Panc1 (cell line): ENCODE data around the gene VAMP5. TPM values are rescaled to one million over a fixed set of nuclear protein-coding genes. Genes with fewer than 3 reads are reported as not detected.

Source experiments
- ATAC-seq: fragments of 200-7000 bp; cut with Tn5 transposase; 2 replicates; pipeline ENCODE4 v1.9.1; 2020; ENCODE audit warnings: mild to moderate bottlenecking, moderate library complexity
- BruUV-seq: library from RNA; stranded (reverse); fragments of 400-500 nt; replicated peaks from 2 replicates; lab custom pipeline; 2021; lab: Mats Ljungman, UMichigan
- CTCF ChIA-PET: fragments of 300-600 bp; sonication (Branson Sonifier 250); formaldehyde crosslinking; loops from one replicate; lab custom pipeline; 2022; ENCODE audit warnings: antibody characterized with exemption; lab: Charles Lee
- POLR2A ChIA-PET: fragments of 300-600 bp; sonication (Branson Sonifier 250); formaldehyde crosslinking; loops from one replicate; lab custom pipeline; 2022; ENCODE audit warnings: antibody characterized with exemption; lab: Charles Lee
- DNase-seq: peaks from one replicate; pipeline ENCODE4 v3.0.0-alpha.2; 2010; ENCODE audit warnings: low read depth, low spot score
- H3K27ac ChIP-seq: 2 replicates; pipeline ENCODE4 v1.5.1; 2011; ENCODE audit warnings: mild to moderate bottlenecking, low read length, inconsistent platforms
- H3K27me3 ChIP-seq: fragments of 200-500 bp; sonication (Bioruptor generic); 2 replicates; pipeline ENCODE4 v1.6.0; 2014; ENCODE audit warnings: low read length, inconsistent platforms; ENCODE audit not compliant: control insufficient read depth, insufficient read depth
- H3K36me3 ChIP-seq: fragments of 200-500 bp; sonication (Bioruptor generic); 2 replicates; pipeline ENCODE4 v1.5.1; 2014; ENCODE audit warnings: inconsistent platforms, mild to moderate bottlenecking, low read length, moderate library complexity; ENCODE audit not compliant: control insufficient read depth, insufficient read depth
- H3K4me1 ChIP-seq: 2 replicates; pipeline ENCODE4 v1.5.1; 2011; ENCODE audit warnings: inconsistent platforms, mild to moderate bottlenecking, low read length, moderate library complexity; ENCODE audit not compliant: control insufficient read depth, insufficient read depth
- H3K4me3 ChIP-seq, 2 experiments: 2 replicates each; pipeline ENCODE4 v1.5.1; 2011 to 2012; ENCODE audit warnings: low read depth in 2 of 2, low read length in 2 of 2, mild to moderate bottlenecking in 2 of 2, inconsistent platforms in 1 of 2, moderate library complexity in 1 of 2
- H3K9me3 ChIP-seq: fragments of 200-500 bp; sonication (Bioruptor generic); 2 replicates; pipeline ENCODE4 v1.5.1; 2014; ENCODE audit warnings: low read depth, mild to moderate bottlenecking, inconsistent platforms, low read length, moderate library complexity; ENCODE audit not compliant: control insufficient read depth, insufficient read depth
- POLR2AphosphoS5 ChIP-seq: IDR thresholded peaks from 2 replicates; pipeline ENCODE4 v1.6.1; 2012; ENCODE audit warnings: mild to moderate bottlenecking, low read depth, low read length, moderate library complexity
- REST ChIP-seq, 2 experiments: IDR thresholded peaks; 2 replicates each; pipeline ENCODE4 v1.6.1; 2011 to 2012; ENCODE audit warnings: low read depth in 2 of 2, control low read depth in 1 of 2, low read length in 1 of 2, mild to moderate bottlenecking in 1 of 2, moderate library complexity in 1 of 2; ENCODE audit not compliant: insufficient read depth in 1 of 2
- SIN3A ChIP-seq: IDR thresholded peaks from 2 replicates; pipeline ENCODE4 v1.6.1; 2012; ENCODE audit warnings: low read depth, mild to moderate bottlenecking, low read length, moderate library complexity, borderline replicate concordance; ENCODE audit not compliant: insufficient read depth
- TCF7L2 ChIP-seq: IDR thresholded peaks from 2 replicates; pipeline ENCODE4 v1.6.1; 2011; ENCODE audit warnings: mild to moderate bottlenecking, low read depth, low read length, inconsistent platforms
- in situ Hi-C: cut with HindIII; loops from 2 replicates; pipeline ENCODE4 v1.10.0; 2016; ENCODE audit warnings: low sequenced_read_pairs, low pct_unique_long_range_greater_than_20kb
- intact Hi-C: fragments of 100-400 bp; cut with micrococcal nuclease; formaldehyde crosslinking; loops from one replicate; pipeline ENCODE4 v1.10.0; 2022; ENCODE audit not compliant: unreplicated experiment
- total RNA-seq: library from RNA; stranded (reverse); gene quantifications from one replicate; pipeline ENCODE4 v1.2.1, GENCODE V29; 2021; ENCODE audit not compliant: unreplicated experiment
- TF ChIP-seq, protein P1 (sequence below): fragments of 450-650 bp; IDR thresholded peaks from 2 replicates; pipeline ENCODE4 v1.5.1; 2017; ENCODE audit warnings: mild to moderate bottlenecking

The VAMP5 gene
- total RNA-seq, 1 experiment from 2014 or later, result 21.3 TPM

DNA sequence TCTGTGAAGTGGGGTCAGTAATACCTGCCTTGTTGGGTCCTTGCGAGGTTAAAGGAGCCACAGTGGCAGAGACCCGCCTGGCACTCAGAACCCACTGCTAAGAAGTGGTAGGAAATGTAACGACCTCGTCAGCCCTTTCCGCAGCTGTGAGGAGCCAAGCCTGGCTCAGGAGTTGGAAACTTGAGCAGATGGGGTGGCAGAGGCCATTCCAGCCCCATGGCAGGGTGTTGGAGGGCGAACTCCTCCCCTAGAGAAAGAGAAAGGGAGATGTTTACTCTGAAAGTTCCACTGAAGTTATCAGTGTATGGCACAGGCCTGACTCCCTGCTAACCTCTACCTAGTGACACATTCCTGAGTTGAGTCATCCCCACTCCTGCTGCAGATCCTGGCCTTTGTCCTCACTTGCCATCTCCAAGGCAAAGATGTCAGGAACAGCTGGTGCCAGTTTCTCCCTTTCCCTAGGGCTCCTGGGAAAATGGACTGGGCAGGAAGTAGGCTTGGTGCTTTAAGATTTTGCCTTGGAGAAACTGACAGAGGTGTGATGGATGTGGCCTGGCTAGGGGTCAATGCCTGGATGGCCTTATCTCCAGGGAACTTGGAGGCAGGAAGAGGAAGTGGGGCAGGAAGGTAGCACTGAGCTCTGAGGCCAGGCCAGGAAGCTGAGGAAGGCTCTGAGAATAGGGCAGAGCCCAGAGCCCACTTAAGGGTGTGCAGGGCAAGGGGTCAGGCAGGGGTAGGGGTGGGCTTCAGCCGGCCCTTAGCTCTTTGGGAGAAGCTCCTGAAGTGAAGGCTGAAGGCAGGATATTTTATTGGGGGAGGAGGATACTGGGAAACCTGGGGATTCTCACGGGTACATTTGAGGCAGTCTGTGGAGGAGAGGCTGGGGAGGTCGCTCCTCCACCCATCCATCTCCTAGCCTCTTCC, 888 bp downstream of the VAMP5 start:
- Histone ChIP-seq H3K4me3 (peak overlapping the region; percentile 27 to 53), H3K36me3 (no peaks in the 10 kb centered on the region), H3K27ac (peak overlapping the region; percentile 87), H3K9me3 (no peaks in the 10 kb centered on the region), H3K27me3 (no peaks in the 10 kb centered on the region), H3K4me1 (peaks cover 22% of the 10 kb centered on the region)
- intact Hi-C loops (no loop called here), in situ Hi-C loops (no loop called here)
- no TSS peak for BruUV-seq
- TF ChIP-seq REST (IDR thresholded peaks at IDR 0.05; ENCODE audit: insufficient read depth in 1 of 2, low read depth in 2 of 2, low read length in 1 of 2) (no peak), SIN3A (no peak), TCF7L2 (no peak), POLR2AphosphoS5 (no peak)
- TF ChIP-seq, protein P1, sequence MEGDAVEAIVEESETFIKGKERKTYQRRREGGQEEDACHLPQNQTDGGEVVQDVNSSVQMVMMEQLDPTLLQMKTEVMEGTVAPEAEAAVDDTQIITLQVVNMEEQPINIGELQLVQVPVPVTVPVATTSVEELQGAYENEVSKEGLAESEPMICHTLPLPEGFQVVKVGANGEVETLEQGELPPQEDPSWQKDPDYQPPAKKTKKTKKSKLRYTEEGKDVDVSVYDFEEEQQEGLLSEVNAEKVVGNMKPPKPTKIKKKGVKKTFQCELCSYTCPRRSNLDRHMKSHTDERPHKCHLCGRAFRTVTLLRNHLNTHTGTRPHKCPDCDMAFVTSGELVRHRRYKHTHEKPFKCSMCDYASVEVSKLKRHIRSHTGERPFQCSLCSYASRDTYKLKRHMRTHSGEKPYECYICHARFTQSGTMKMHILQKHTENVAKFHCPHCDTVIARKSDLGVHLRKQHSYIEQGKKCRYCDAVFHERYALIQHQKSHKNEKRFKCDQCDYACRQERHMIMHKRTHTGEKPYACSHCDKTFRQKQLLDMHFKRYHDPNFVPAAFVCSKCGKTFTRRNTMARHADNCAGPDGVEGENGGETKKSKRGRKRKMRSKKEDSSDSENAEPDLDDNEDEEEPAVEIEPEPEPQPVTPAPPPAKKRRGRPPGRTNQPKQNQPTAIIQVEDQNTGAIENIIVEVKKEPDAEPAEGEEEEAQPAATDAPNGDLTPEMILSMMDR, result no peak
- ChIA-PET CTCF (no interaction called here), POLR2A (interaction anchor here (0.5 kb wide), 1 partner anchor 418 kb away, joined by 3 read pairs; no protein-coding TSS in a partner anchor)
- DNase-seq (peak; percentile 63), ATAC-seq (peak; percentile 85)

DNA sequence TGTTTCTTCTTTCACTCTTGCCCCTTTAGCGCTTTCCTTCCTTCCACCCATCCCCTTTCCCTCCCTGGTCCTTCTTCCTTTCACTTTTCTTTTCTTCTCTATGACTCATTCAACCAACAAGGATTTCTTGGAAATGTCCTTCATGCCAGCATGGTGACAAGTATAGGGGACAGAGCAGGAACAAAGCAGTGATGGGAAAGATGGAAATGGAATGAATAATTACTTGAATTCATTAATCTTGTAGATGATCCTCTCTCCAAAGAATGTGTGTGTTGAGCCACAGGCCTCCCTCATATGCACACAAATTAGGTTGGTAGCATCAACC, 1.5 kb downstream of the VAMP5 start:
- intact Hi-C loops (no loop called here), in situ Hi-C loops (no loop called here)
- Histone ChIP-seq H3K4me1 (peaks cover 22% of the 10 kb centered on the region), H3K27ac (peak overlapping the region; percentile 87), H3K36me3 (no peaks in the 10 kb centered on the region), H3K9me3 (no peaks in the 10 kb centered on the region), H3K27me3 (no peaks in the 10 kb centered on the region), H3K4me3 (peak overlapping the region in 1 of 2 experiments; percentile 10; a peak in 1 of 4 replicates)
- TF ChIP-seq REST (IDR thresholded peaks at IDR 0.05; ENCODE audit: insufficient read depth in 1 of 2, low read depth in 2 of 2, low read length in 1 of 2) (no peak), POLR2AphosphoS5 (no peak), SIN3A (no peak), TCF7L2 (no peak)
- TF ChIP-seq, protein P1, result no peak
- ChIA-PET POLR2A (no interaction called here), CTCF (no interaction called here)
- no peak for DNase-seq
- ATAC-seq, result peak; percentile 18; the same call in 1 of the 2 replicates
- no TSS peak for BruUV-seq
